Fibroblast of upper back skin (primary cell): ENCODE data around the gene RNF13.
"Not testable (repeated sequence)": the region's sequence is repeated elsewhere in the genome, so short reads cannot be mapped to it uniquely, and the experiment has no call there.

Experiments used
- DNase-seq: peaks from one replicate; pipeline ENCODE4 v3.0.0-alpha.2; 2013

Gene RNF13

GRCh38 chr3:149902498-149903139, 89.6 kb downstream of the RNF13 start:
- no peak for DNase-seq

GRCh38 chr3:149906036-149906435, 93.0 kb downstream of the RNF13 start:
- no peak for DNase-seq

GRCh38 chr3:149908424-149908957, 95.5 kb downstream of the RNF13 start:
- no peak for DNase-seq

- no peak for DNase-seq
These were observed 96.9 kb downstream of the RNF13 start for GRCh38 chr3:149909923-149910322.

GRCh38 chr3:149917124-149917667, 104.2 kb downstream of the RNF13 start:
- DNase-seq: no peak

GRCh38 chr3:149919509-149919908, 106.5 kb downstream of the RNF13 start:
- DNase-seq: no peak

GRCh38 chr3:149920119-149920518, 107.1 kb downstream of the RNF13 start:
- DNase-seq: no peak

- DNase-seq: no peak
These were observed 120.0 kb downstream of the RNF13 start for GRCh38 chr3:149933008-149933407.

- DNase-seq: no peak
These were observed 120.8 kb downstream of the RNF13 start for GRCh38 chr3:149933858-149934257.

GRCh38 chr3:149934524-149934923, 121.5 kb downstream of the RNF13 start:
- DNase-seq: peak; percentile 72

- DNase-seq: peak; percentile 66
These were observed 123.8 kb downstream of the RNF13 start for GRCh38 chr3:149936812-149937230.

GRCh38 chr3:149938392-149939055, 125.5 kb downstream of the RNF13 start:
- DNase-seq: peak; percentile 41

- peak; percentile 28 for DNase-seq
These were observed 128.2 kb downstream of the RNF13 start for GRCh38 chr3:149941186-149941585.

GRCh38 chr3:149941946-149942345, 128.9 kb downstream of the RNF13 start:
- no peak for DNase-seq

GRCh38 chr3:149942409-149942808, 129.4 kb downstream of the RNF13 start:
- no peak for DNase-seq

GRCh38 chr3:149943966-149944365, 131.0 kb downstream of the RNF13 start:
- not testable (repeated sequence) for DNase-seq

GRCh38 chr3:149947231-149947630, 134.2 kb downstream of the RNF13 start:
- DNase-seq: no peak

GRCh38 chr3:149949181-149949580, 136.2 kb downstream of the RNF13 start:
- no peak for DNase-seq

- DNase-seq: peak; percentile 60
These were observed 141.8 kb downstream of the RNF13 start for GRCh38 chr3:149954812-149955211.

GRCh38 chr3:149955449-149955848, 142.4 kb downstream of the RNF13 start:
- no peak for DNase-seq

GRCh38 chr3:149957361-149958125, 144.5 kb downstream of the RNF13 start:
- no peak for DNase-seq

- DNase-seq: no peak
These were observed 145.3 kb downstream of the RNF13 start for GRCh38 chr3:149958171-149958796.

- DNase-seq: no peak
These were observed 146.4 kb downstream of the RNF13 start for GRCh38 chr3:149959443-149959842.
